HepG2 (cell line): ENCODE data around the gene GPSM1. TPM values are rescaled to one million over a fixed set of nuclear protein-coding genes. Genes with fewer than 3 reads are reported as not detected.

Source experiments
- ATAD3A ChIP-seq: sonication (generic); formaldehyde crosslinking; IDR thresholded peaks from 2 replicates; pipeline ENCODE4 v1.4.0; 2020; ENCODE audit warnings: missing genetic modification reagents
- BRF2 ChIP-seq: sonication (generic); formaldehyde crosslinking; IDR thresholded peaks from 2 replicates; pipeline ENCODE4 v1.8.1; 2022; ENCODE audit warnings: mild to moderate bottlenecking, missing genetic modification reagents
- CERS6 ChIP-seq: sonication (generic); formaldehyde crosslinking; IDR thresholded peaks from 2 replicates; pipeline ENCODE4 v1.5.0; 2020; ENCODE audit warnings: missing genetic modification reagents
- DMTF1 ChIP-seq: sonication (generic); formaldehyde crosslinking; IDR thresholded peaks from 2 replicates; pipeline ENCODE4 v1.4.0; 2020; ENCODE audit warnings: mild to moderate bottlenecking, missing genetic modification reagents
- FOXP4 ChIP-seq: sonication (generic); formaldehyde crosslinking; IDR thresholded peaks from 2 replicates; pipeline ENCODE4 v1.4.0; 2020; ENCODE audit warnings: missing genetic modification reagents
- HIVEP1 ChIP-seq: sonication (generic); formaldehyde crosslinking; IDR thresholded peaks from 2 replicates; pipeline ENCODE4 v1.4.0; 2020; ENCODE audit warnings: mild to moderate bottlenecking, missing genetic modification reagents
- MATR3 ChIP-seq: sonication (generic); formaldehyde crosslinking; IDR thresholded peaks from 2 replicates; pipeline ENCODE4 v1.4.0; 2020; ENCODE audit warnings: missing genetic modification reagents
- MED13 ChIP-seq: sonication (generic); formaldehyde crosslinking; IDR thresholded peaks from 2 replicates; pipeline ENCODE4 v1.5.0; 2020; ENCODE audit warnings: missing genetic modification reagents
- SAP130 ChIP-seq: IDR thresholded peaks from 2 replicates; pipeline ENCODE4 v1.6.1; 2016; ENCODE audit warnings: low read depth
- SRF ChIP-seq: IDR thresholded peaks from 2 replicates; pipeline ENCODE4 v1.6.1; 2011; ENCODE audit warnings: mild to moderate bottlenecking, low read depth, low read length, moderate library complexity
- ZBTB4 ChIP-seq: sonication (generic); formaldehyde crosslinking; IDR thresholded peaks from 2 replicates; pipeline ENCODE4 v1.4.0; 2020; ENCODE audit warnings: missing genetic modification reagents, mild to moderate bottlenecking, borderline replicate concordance
- ZBTB43 ChIP-seq: sonication (generic); formaldehyde crosslinking; conservative IDR thresholded peaks from 2 replicates; pipeline ENCODE4 v1.4.0; 2020; ENCODE audit warnings: missing genetic modification reagents
- ZNF282 ChIP-seq: fragments of 450-650 bp; IDR thresholded peaks from 2 replicates; pipeline ENCODE4 v1.6.1; 2018; ENCODE audit not compliant: partially characterized antibody
- ZNF580 ChIP-seq: IDR thresholded peaks from 2 replicates; pipeline ENCODE4 v1.6.1; 2016; ENCODE audit warnings: low read depth, borderline replicate concordance
- ZNF598 ChIP-seq: sonication (generic); formaldehyde crosslinking; IDR thresholded peaks from 2 replicates; pipeline ENCODE4 v1.5.1; 2020; ENCODE audit warnings: mild to moderate bottlenecking, missing genetic modification reagents, borderline replicate concordance
- ZNF644 ChIP-seq: IDR thresholded peaks from 2 replicates; pipeline ENCODE4 v1.6.1; 2016; ENCODE audit warnings: low read depth
- polyA plus RNA-seq, 8 experiments: library from polyadenylated mRNA; depleted of rRNA in 3 of 8; stranded (reverse) in 7 of 8; unstranded in 1 of 8; fragments of >200 nt; fragmentation: Illumina TruSeq in 4 of 8; extraction: Trizol in 4 of 8; gene quantifications; 2 replicates each; pipeline versions ENCODE4 v1.2.1 to v1.2.3, GENCODE V29; 2011 to 2016; ENCODE audit warnings: low read depth in 4 of 8, missing spikeins in 1 of 8, mixed read lengths in 1 of 8; ENCODE audit not compliant: insufficient read depth in 1 of 8
- total RNA-seq, 5 experiments: library from RNA; depleted of rRNA; stranded (reverse); fragments of >200 nt; fragmentation: Illumina TruSeq; extraction: Trizol; gene quantifications; 2 replicates each; pipeline ENCODE4 v1.2.3, GENCODE V29; 2016; ENCODE audit warnings: low read depth in 1 of 5

GPSM1 gene
- total and polyA plus RNA-seq, 2 of the 13 experiments (the other 11 are each of a cell fraction or from before 2014, with no cell fraction given) = 1.0 to 2.4 TPM

GRCh38 chr9:136373300-136374182 is 46.2 kb downstream of the GPSM1 start, which contains the start of gene CARD9 (continued):
- TF ChIP-seq ZNF282 = no peak
- peak; percentile 14; the same call in 1 of the 2 replicates for TF ChIP-seq ZNF598 (CRISPR knock-in tag)
- TF ChIP-seq FOXP4 (CRISPR knock-in tag) = 0 out of 2 replicates have a peak, but pooled peaks have one; percentile 28
- TF ChIP-seq MATR3 = no peak
- TF ChIP-seq SAP130 (CRISPR knock-in tag) = peak; percentile 79
- no peak for TF ChIP-seq ZNF580 (CRISPR knock-in tag)
- no peak for TF ChIP-seq BRF2 (CRISPR knock-in tag)
- no peak for TF ChIP-seq ATAD3A
- TF ChIP-seq MED13 (CRISPR knock-in tag) = no peak
- peak; percentile 57; the same call in 1 of the 2 replicates for TF ChIP-seq HIVEP1 (CRISPR knock-in tag)
- TF ChIP-seq ZBTB4 (CRISPR knock-in tag) = no peak
- no peak for TF ChIP-seq ZNF644 (CRISPR knock-in tag)
- no peak for TF ChIP-seq DMTF1 (CRISPR knock-in tag)
- no peak for TF ChIP-seq SRF
- no peak for TF ChIP-seq ZBTB43 (CRISPR knock-in tag)
- TF ChIP-seq CERS6 = no peak
